Ovary (tissue), 9 donors: ENCODE measurements around the gene JAGN1. TPM values are rescaled to one million over a fixed set of nuclear protein-coding genes. Genes with fewer than 3 reads are reported as not detected.
A peak's percentile ranks its signal among the peaks of the same experiment; 100 is the strongest.

Experiments
- DNase-seq, 5 donors: peaks; one replicate each; pipeline ENCODE4 v3.0.0-alpha.2; 2019 to 2020
- H3K27ac ChIP-seq, 2 donors: fragments of 200-600 bp; one replicate each; pipeline versions ENCODE4 v1.5.1 to v1.8.0; 2019 to 2022
- H3K27me3 ChIP-seq: fragments of 200-600 bp; one replicate; pipeline ENCODE4 v1.8.0; 2022
- H3K36me3 ChIP-seq: fragments of 200-600 bp; sonication (generic); one replicate; pipeline ENCODE4 v1.5.1; 2019
- H3K4me1 ChIP-seq: one replicate; pipeline ENCODE4 v1.8.1; 2013; ENCODE audit warnings: mild to moderate bottlenecking, moderate library complexity; ENCODE audit not compliant: insufficient read depth
- H3K4me3 ChIP-seq: fragments of 200-600 bp; sonication (generic); one replicate; pipeline ENCODE4 v1.5.1; 2017
- H3K9me3 ChIP-seq, 2 donors: fragments of 200-600 bp in 1 of 2; sonication (generic) in 1 of 2; one replicate each; pipeline versions ENCODE4 v1.5.1 to v1.8.1; 2013 to 2019; ENCODE audit warnings: mild to moderate bottlenecking in 1 of 2, moderate library complexity in 1 of 2
- EP300 ChIP-seq: sonication (generic); formaldehyde crosslinking; IDR thresholded peaks from one replicate; pipeline ENCODE4 v1.6.1; 2017; ENCODE audit warnings: antibody characterized with exemption
- POLR2A ChIP-seq: fragments of 450-650 bp; IDR thresholded peaks from one replicate; pipeline ENCODE4 v1.6.1; 2017; ENCODE audit warnings: antibody characterized with exemption, mild to moderate bottlenecking, moderate library complexity
- WGBS, 3 donors: extraction: QIAGEN DNeasy Blood & Tissue Kit in 1 of 3; methylation state at CpG; one replicate each; pipeline versions ENCODE4 v1.1.5 to v1.1.7; 2013 to 2017; 5-methylcytosine and 5-hydroxymethylcytosine counted together
- intact Hi-C, 4 donors: fragments of 100-400 bp; cut with DNase I; formaldehyde crosslinking; loops; one replicate each; pipeline versions ENCODE4 v1.11.0 to v1.15.1; 2022 to 2023
- polyA plus RNA-seq, 2 donors: library from polyadenylated mRNA; stranded (reverse); fragments of 200-250 nt in 1 of 2; fragments of 350-450 nt in 1 of 2; fragmentation: Illumina TruSeq in 1 of 2; extraction: RNeasy Lipid Tissue Mini Kit (QIAGEN cat#74804) in 1 of 2; gene quantifications; one replicate each; pipeline ENCODE4 v1.2.3, GENCODE V29; 2013 to 2014
- total RNA-seq, 7 donors: library from RNA; depleted of rRNA in 2 of 7; stranded (reverse); fragments of >200 nt in 2 of 7; fragmentation: NEBNext Ultra II Directional in 3 of 7; extraction: Animal tissue kit (Norgen Biotek cat#: 25700) in 3 of 7; gene quantifications; one replicate each; pipeline versions ENCODE4 v1.1.0 to v1.2.4, GENCODE V29; 2016 to 2023
- TF ChIP-seq, protein P1 (sequence below), 3 donors: fragments of 450-650 bp in 2 of 3; fragments of 200-600 bp in 1 of 3; IDR thresholded peaks; one replicate each; pipeline versions ENCODE4 v1.5.1 to v1.8.0; 2016 to 2022; ENCODE audit warnings: antibody characterized with exemption in 3 of 3, mild to moderate bottlenecking in 1 of 3
- donor health status: DM: no; HTN: no; CAD: no; lungs with moderate emphysema.
- donor health status: DM: no; HTN: no; CAD: no.
- donor health status: Bipolar disorder and iron deficiency.
- donor health status: DM: yes; HTN: yes; CAD: no.
- donor health status: DM: no; HTN: no; CAD: no.
- donor health status: DM: yes; HTN: yes; CAD: no.

Gene JAGN1
- total and polyA plus RNA-seq, 9 donors: 25.7 to 54.0 (median 32.7) TPM

DNA sequence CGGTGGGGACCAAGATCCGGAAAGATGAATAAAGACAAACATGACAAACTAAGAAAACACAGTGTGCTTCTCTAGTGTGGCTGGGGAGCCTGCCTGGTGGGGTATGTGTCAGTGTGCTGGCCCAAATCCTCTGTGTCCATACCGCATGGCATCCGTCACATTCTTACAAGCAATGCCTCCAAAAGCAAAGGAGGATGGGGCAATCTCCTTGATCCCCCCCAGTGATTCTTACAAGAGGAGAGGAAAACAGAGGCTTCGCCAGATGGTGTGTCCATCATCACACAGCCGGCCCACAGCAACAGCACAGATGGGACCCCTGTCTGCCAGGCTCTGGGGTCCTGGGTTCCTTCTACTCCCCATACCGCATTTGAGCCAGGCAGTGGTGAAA lies 25.9 kb downstream of the JAGN1 start:
- peak overlapping the region; percentile 59 for H3K4me3 ChIP-seq
- TF ChIP-seq POLR2A (no peak), EP300 (no peak)
- TF ChIP-seq, protein P1, sequence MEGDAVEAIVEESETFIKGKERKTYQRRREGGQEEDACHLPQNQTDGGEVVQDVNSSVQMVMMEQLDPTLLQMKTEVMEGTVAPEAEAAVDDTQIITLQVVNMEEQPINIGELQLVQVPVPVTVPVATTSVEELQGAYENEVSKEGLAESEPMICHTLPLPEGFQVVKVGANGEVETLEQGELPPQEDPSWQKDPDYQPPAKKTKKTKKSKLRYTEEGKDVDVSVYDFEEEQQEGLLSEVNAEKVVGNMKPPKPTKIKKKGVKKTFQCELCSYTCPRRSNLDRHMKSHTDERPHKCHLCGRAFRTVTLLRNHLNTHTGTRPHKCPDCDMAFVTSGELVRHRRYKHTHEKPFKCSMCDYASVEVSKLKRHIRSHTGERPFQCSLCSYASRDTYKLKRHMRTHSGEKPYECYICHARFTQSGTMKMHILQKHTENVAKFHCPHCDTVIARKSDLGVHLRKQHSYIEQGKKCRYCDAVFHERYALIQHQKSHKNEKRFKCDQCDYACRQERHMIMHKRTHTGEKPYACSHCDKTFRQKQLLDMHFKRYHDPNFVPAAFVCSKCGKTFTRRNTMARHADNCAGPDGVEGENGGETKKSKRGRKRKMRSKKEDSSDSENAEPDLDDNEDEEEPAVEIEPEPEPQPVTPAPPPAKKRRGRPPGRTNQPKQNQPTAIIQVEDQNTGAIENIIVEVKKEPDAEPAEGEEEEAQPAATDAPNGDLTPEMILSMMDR (IDR thresholded peaks at IDR 0.05): no peak
- no peaks in the 10 kb centered on the region for H3K27me3 ChIP-seq
- no peaks in the 10 kb centered on the region for H3K9me3 ChIP-seq
- H3K4me1 ChIP-seq: peaks cover 13% of the 10 kb centered on the region
- peak in 2 of 5 donors; percentile 25 to 39 for DNase-seq
- intact Hi-C loops: loop anchor here in 2 of 4 donors (5.0 kb wide), 2 partner anchors 54 to 69 kb away; no protein-coding TSS in a partner anchor
- peak overlapping the region; percentile 76 to 82 for H3K27ac ChIP-seq
- 33 to 45% (median 40%) methylated on average over 7 of the region's 7 CpGs for WGBS, 3 donors
- H3K36me3 ChIP-seq: no peaks in the 10 kb centered on the region

DNA sequence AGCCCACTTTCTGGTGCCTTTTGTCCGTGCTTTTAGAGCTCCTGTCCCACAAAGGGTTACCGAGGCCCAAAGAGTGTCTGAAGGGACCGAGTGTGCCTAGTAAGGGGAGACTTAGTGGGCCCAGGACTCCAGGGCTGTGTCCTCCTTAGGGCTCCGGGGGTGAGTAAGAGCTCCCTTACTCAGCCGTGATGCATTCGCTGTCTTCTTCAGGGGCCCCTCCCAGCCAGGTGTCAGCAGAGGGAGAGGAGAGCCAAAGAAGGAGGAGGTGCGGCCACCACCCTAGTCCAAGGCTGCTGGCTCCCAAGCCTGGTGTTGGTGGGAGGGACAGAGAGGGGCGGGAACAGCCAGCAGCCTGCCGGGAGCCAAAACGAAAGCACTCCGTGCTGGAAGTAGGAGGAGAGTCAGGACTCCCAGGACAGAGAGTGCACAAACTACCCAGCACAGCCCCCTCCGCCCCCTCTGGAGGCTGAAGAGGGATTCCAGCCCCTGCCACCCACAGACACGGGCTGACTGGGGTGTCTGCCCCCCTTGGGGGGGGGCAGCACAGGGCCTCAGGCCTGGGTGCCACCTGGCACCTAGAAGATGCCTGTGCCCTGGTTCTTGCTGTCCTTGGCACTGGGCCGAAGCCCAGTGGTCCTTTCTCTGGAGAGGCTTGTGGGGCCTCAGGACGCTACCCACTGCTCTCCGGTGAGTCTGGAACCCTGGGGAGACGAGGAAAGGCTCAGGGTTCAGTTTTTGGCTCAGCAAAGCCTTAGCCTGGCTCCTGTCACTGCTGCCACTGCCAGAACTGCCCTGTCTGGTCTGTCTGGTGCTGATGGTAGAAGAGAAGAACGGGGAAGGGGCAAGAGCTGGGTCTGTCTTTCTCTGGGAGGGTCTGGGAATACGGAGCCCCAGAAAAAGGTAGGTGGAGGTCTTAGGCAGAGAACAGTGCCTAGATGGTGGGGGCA lies 26.6 kb downstream of the JAGN1 start, which contains the start of gene IL17RC:
TSS of gene IL17RC (plus strand) at position 365 of the 947 bp plus-strand sequence. CDS start at position 583, 218 bp downstream.
- WGBS, 3 donors: 2 to 3% (median 3%) methylated on average over 16 to 19 of the region's 19 CpGs
- TF ChIP-seq POLR2A: peak; percentile 66
- no peak for TF ChIP-seq EP300
- TF ChIP-seq, protein P1 (IDR thresholded peaks at IDR 0.05): peak in 1 of 3 donors; percentile 12
- peaks cover 13% of the 10 kb centered on the region for H3K4me1 ChIP-seq

DNA sequence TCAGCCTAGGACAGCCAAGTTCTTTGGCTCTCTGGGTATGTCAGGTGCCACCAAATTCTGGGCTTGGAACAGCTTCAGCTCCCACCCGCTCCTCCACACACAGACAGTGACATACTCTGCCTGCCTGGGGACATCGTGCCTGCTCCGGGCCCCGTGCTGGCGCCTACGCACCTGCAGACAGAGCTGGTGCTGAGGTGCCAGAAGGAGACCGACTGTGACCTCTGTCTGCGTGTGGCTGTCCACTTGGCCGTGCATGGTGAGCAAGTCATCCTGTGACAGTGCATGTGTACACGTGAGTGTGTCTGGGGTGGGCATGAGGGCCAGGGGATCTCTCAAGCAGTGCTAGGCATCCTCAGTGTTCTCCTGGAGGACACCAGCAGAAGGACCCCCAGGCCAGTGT lies 27.4 kb downstream of the JAGN1 start:
- TF ChIP-seq POLR2A (no peak), EP300 (no peak)
- TF ChIP-seq, protein P1 (IDR thresholded peaks at IDR 0.05): no peak
- intact Hi-C loops: loop anchor here in 2 of 4 donors (5.0 kb wide), 2 partner anchors 56 to 71 kb away; no protein-coding TSS in a partner anchor
- H3K27ac ChIP-seq: peak overlapping the region; percentile 36 to 82
- H3K9me3 ChIP-seq: no peaks in the 10 kb centered on the region
- peaks cover 13% of the 10 kb centered on the region for H3K4me1 ChIP-seq
- H3K4me3 ChIP-seq: no peak overlapping the region
- WGBS, 3 donors: 78 to 91% (median 83%) methylated on average over 10 of the region's 10 CpGs
- peak in 3 of 5 donors; percentile 24 to 44 (median 35) for DNase-seq
- no peaks in the 10 kb centered on the region for H3K27me3 ChIP-seq
- H3K36me3 ChIP-seq: no peaks in the 10 kb centered on the region

More for the DNA sequence above, 26.6 kb downstream of the JAGN1 start, which contains the start of gene IL17RC:
- peak within 1 kb of the TSS; percentile 82 to 84 for H3K27ac ChIP-seq
- DNase-seq: peak; percentile 84 to 91 (median 88)
- no peaks in the 10 kb centered on the region for H3K9me3 ChIP-seq
- H3K36me3 ChIP-seq: no peaks in the 10 kb centered on the region
- peak within 1 kb of the TSS; percentile 59 for H3K4me3 ChIP-seq
- no peaks in the 10 kb centered on the region for H3K27me3 ChIP-seq
- intact Hi-C loops: loop anchor here in 2 of 4 donors (5.0 kb wide), 2 partner anchors 55 to 70 kb away; no protein-coding TSS in a partner anchor

DNA sequence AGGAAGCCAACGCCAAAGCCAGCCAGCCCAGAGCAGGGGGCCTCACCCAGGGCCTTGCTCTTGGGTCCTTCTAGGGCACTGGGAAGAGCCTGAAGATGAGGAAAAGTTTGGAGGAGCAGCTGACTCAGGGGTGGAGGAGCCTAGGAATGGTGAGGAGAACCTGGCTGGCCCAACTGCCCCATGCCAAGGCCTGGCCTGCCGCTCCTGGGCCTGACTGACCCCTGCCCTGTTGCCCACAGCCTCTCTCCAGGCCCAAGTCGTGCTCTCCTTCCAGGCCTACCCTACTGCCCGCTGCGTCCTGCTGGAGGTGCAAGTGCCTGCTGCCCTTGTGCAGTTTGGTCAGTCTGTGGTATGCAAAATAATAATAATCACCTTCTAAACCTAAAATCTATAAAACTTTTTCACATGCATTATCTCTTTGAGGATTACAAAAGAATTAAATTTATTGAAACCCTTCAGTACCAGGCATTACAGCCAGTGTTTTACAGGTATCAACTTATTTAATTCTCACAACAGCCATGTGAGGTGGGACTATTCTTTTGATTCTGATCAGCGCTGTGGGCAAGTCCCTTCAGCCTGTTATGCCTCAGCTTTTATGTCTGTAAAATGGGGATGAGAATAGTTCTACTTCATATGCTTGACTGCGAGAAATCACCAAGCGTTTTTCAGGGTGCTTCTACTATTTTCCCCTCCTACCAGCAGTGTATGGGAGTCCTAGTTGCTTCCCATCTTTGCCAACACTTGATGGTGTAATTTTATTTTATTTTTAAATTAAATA lies 28.0 kb downstream of the JAGN1 start:
- H3K27me3 ChIP-seq: no peaks in the 10 kb centered on the region
- peaks cover 13% of the 10 kb centered on the region for H3K4me1 ChIP-seq
- H3K27ac ChIP-seq: no peak overlapping the region
- 80 to 89% (median 88%) methylated on average over 8 of the region's 8 CpGs for WGBS, 3 donors
- H3K9me3 ChIP-seq: no peaks in the 10 kb centered on the region
- intact Hi-C loops: loop anchor here in 2 of 4 donors (5.0 kb wide), 2 partner anchors 56 to 71 kb away; no protein-coding TSS in a partner anchor
- DNase-seq: no peak
- no peak overlapping the region for H3K4me3 ChIP-seq
- H3K36me3 ChIP-seq: no peaks in the 10 kb centered on the region
- TF ChIP-seq POLR2A (no peak), EP300 (no peak)
- TF ChIP-seq, protein P1 (IDR thresholded peaks at IDR 0.05): no peak
